AG04449 (cell line): ENCODE results near the gene VMAC.

Experiments used
- CTCF ChIA-PET: fragments of 350-600 bp; formaldehyde crosslinking; extraction: SDS; loops from one replicate; lab custom pipeline; 2021; ENCODE audit warnings: antibody characterized with exemption; lab: Yijun Ruan, JAX
- POLR2A ChIA-PET: fragments of 400-600, 350-600 bp; formaldehyde crosslinking; extraction: SDS; loops from one replicate; lab custom pipeline; 2020; ENCODE audit warnings: antibody characterized with exemption, inconsistent platforms; lab: Yijun Ruan, JAX
- DNase-seq: peaks from one replicate; pipeline ENCODE4 v3.0.0-alpha.2; 2010; ENCODE audit warnings: low read depth, low spot score
- H3K4me3 ChIP-seq: 2 replicates; pipeline ENCODE4 v1.5.1; 2011; ENCODE audit warnings: low read depth, mild to moderate bottlenecking, control low read depth, low read length
- TF ChIP-seq, protein P1 (sequence below): IDR thresholded peaks from one replicate; pipeline ENCODE4 v1.5.1; 2011; ENCODE audit warnings: mild to moderate bottlenecking, moderate library complexity, low read length, control low read depth, inconsistent platforms; ENCODE audit not compliant: insufficient read depth; ENCODE audit errors: missing control alignments

VMAC gene

DNA sequence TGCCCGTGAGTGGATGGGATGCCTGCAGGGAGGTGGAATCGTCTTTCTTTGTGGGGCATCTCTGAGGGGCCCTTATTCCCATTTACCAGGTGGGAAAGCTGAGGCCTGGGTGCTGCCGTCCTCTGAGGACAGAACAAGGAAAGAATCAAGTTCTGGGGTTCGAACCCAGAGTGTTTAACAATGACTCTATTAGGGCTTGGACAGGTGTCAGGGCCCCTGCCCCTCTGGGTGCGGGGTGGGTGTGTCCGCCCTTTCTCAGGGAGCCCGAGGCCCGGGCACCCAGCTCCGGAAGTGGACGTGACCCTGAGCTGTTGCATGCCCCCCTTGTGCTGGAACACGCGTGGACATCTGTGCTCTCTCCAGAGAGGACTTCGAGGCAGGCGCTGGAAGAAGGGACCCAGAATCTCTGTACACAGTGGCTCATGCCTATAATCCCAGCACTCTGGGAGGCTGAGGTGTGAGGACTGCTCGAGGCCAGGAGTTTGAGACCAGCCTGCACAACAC is 11.8 kb upstream of the VMAC start:
- no peak overlapping the region for H3K4me3 ChIP-seq
- TF ChIP-seq, protein P1, sequence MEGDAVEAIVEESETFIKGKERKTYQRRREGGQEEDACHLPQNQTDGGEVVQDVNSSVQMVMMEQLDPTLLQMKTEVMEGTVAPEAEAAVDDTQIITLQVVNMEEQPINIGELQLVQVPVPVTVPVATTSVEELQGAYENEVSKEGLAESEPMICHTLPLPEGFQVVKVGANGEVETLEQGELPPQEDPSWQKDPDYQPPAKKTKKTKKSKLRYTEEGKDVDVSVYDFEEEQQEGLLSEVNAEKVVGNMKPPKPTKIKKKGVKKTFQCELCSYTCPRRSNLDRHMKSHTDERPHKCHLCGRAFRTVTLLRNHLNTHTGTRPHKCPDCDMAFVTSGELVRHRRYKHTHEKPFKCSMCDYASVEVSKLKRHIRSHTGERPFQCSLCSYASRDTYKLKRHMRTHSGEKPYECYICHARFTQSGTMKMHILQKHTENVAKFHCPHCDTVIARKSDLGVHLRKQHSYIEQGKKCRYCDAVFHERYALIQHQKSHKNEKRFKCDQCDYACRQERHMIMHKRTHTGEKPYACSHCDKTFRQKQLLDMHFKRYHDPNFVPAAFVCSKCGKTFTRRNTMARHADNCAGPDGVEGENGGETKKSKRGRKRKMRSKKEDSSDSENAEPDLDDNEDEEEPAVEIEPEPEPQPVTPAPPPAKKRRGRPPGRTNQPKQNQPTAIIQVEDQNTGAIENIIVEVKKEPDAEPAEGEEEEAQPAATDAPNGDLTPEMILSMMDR = no peak
- CTCF ChIA-PET = interaction anchor here (0.7 to 5.0 kb wide), 15 partner anchors 9 to 129 kb away, joined by 3 to 100 read pairs (median 5); partner anchors contain the start of genes NDUFA11, NRTN and VMAC
- POLR2A ChIA-PET = interaction anchor here (0.7 to 1.6 kb wide), 2 partner anchors 11 to 89 kb away, joined by 3 to 5 read pairs; partner anchors contain the start of gene NDUFA11
- no peak for DNase-seq

DNA sequence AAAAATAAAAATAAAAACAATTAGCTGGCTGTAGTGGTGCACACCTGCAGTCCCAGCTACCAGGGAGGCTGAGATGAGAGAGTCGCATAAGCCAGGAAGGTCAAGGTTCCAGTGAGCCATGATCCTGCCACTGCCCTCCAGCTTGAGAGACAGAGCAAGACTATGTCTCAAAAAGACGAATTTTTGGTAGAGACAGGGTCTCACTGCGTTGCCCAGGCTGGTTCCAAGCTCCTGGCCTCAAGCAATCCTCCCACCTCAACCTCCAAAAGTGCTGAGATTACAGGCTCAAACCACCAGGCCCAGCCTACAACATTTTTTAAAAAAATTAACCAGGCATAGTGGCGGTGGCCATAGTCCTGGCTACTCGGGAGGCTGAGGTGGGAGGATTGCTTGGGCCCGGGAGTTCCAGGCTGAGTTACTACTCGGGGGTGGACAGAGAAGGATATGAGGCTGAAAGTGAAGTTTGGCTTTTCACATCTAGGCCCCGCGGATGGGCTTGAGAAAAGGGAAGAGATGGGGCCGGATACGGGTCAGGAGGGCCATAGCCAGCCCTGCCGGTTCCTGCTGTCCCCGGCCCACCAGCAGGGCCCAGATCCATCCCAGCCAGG is 11.3 kb upstream of the VMAC start:
- ChIA-PET POLR2A (interaction anchor here (1.6 kb wide), 1 partner anchor 10 kb away, joined by 5 read pairs; the partner anchor contains the start of gene NDUFA11), CTCF (interaction anchor here (0.6 to 5.0 kb wide), 15 partner anchors 10 to 129 kb away, joined by 3 to 100 read pairs (median 4); partner anchors contain the start of genes NDUFA11, NRTN and VMAC)
- H3K4me3 ChIP-seq = no peak overlapping the region
- DNase-seq = no peak
- TF ChIP-seq, protein P1 = no peak

DNA sequence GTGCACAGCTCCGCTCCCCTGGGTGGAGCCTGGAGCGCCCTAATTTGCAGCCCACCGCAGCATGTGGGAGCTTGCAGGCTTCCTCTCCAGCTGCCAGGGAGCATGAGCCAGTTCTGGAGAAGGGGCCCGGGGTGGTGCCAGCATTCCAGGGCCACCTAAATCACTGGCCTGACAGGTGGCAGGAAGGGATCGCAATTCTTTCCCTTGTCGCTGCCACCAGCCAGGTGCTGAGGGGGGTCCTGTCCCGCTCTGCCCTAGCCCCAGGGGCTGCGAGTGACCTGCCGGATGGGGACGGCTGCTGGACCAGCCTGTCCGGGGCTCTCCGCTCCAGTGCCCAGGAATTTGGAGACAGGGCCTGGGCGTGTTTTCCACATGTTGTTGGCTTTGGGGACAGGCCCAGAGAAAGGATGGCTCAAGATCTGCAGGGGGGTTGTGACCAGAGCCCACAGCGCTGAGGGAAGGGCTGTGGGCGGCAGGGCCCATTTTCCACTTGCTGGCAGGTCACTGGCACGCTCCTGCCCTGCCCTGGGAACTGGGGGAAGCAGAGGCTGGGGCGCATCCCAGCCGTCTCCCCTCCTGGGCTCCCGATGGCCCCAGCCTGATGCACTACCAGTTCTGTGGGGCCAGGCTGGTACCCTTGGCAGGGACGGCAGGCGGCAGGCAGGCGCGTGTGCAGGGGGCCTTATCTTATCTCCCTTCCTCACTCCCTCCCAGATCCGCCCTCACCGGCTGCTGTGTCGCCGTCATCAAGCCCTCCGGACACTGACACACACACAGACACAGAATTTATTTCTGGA is 10.6 kb upstream of the VMAC start:
- POLR2A ChIA-PET = no interaction called here
- CTCF ChIA-PET = interaction anchor here (0.6 to 5.0 kb wide), 7 partner anchors 9 to 122 kb away, joined by 3 to 100 read pairs (median 4); partner anchors contain the start of genes NDUFA11, NRTN and VMAC
- DNase-seq = no peak
- TF ChIP-seq, protein P1 = no peak
- no peak overlapping the region for H3K4me3 ChIP-seq

DNA sequence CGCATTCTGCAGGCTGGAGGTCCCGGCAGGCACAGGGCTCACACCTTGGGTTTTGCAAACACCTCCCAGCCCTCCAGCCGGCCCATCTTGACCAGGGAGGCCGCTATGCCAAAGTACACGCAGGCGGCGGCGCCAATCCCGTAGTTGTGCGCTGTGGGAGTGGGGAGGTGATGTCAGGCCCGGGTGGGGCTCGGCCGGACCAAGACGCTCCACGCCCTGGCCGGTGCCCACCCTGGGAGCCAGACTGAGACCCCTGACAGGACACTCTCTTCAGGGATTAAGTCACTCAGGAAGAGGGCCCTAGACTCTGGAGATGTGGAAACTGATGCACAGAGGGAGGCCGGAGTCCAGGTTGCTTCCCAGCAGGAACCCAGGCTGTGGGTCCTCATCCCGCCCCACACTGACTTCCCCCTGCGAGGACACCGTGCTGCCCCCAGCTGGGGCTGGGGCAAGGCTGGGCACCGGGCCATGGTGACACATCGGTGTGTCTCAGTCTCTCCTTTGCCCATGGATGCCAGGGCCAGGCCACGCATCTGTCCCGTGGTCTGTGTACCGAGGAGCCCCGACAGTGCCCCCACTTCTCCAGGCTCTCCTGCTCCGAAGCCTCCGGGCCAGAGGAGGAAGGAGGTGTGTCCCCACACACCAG is 9.8 kb upstream of the VMAC start:
- no peak overlapping the region for H3K4me3 ChIP-seq
- CTCF ChIA-PET = interaction anchor here (0.9 to 3.9 kb wide), 2 partner anchors 91 to 127 kb away, joined by 3 to 31 read pairs; partner anchors contain the start of gene NRTN
- DNase-seq = no peak
- TF ChIP-seq, protein P1 = no peak
- POLR2A ChIA-PET = no interaction called here

DNA sequence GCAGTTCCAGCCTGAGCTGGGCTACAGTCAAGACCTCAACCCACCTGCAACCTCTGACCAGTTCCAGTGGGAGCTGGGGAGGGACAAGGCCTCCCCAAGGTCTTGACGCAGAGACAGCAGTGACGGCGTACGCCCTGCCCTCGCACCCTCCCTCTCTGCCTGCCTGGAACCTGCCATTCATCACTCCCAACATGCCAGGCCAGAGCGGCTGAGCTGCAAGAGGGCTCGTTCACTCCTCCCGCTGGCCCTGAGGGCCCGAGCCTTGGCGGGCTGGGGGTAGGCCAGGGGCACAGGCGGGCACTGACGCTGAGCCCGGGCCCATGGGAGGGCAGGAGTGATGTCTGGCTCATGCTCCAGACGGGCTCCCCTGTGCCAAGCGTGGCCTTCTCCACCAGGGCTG is 9.3 kb upstream of the VMAC start:
- POLR2A ChIA-PET = no interaction called here
- DNase-seq = no peak
- no peak overlapping the region for H3K4me3 ChIP-seq
- CTCF ChIA-PET = interaction anchor here (0.9 to 3.9 kb wide), 2 partner anchors 92 to 127 kb away, joined by 3 to 31 read pairs; partner anchors contain the start of gene NRTN
- TF ChIP-seq, protein P1 = no peak
